DMS 273 treated with DMSO at 0.1 percent for 48 hours (cell line): ENCODE results near the gene HDAC7.
"Not testable (repeated sequence)": the region's sequence is repeated elsewhere in the genome, so short reads cannot be mapped to it uniquely, and the experiment has no call there.

Experiments used
- DNase-seq: peaks from one replicate; lab custom pipeline; 2025; lab: John Stamatoyannopoulos, UW

The HDAC7 gene

DNA sequence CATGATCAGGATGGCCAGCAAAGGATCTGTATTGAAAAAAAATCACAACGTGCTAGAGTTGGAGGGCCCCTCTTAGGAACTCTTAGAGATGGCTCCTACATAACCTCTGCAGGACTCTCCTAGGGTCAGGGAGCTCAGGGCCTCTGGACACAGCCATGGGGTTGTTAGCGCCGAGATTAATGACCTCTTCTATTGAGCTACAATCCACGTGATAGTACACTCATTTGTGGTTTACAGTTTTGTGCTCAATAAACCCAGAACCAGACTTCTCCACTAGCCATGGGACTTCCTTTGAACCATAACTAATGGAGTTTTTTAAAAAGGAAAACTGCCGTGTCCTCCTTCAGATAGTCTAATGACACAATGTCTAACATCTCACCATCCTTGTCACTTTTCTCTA lies 29.6 kb upstream of the HDAC7 start:
- no peak for DNase-seq

- no peak for DNase-seq
These were observed 29.1 kb upstream of the HDAC7 start for GRCh38 chr12:47848853-47849252.

GRCh38 chr12:47846294-47846996 lies 26.7 kb upstream of the HDAC7 start:
- DNase-seq = no peak

- no peak for DNase-seq
These were observed 25.4 kb upstream of the HDAC7 start for GRCh38 chr12:47845081-47845480.

DNA sequence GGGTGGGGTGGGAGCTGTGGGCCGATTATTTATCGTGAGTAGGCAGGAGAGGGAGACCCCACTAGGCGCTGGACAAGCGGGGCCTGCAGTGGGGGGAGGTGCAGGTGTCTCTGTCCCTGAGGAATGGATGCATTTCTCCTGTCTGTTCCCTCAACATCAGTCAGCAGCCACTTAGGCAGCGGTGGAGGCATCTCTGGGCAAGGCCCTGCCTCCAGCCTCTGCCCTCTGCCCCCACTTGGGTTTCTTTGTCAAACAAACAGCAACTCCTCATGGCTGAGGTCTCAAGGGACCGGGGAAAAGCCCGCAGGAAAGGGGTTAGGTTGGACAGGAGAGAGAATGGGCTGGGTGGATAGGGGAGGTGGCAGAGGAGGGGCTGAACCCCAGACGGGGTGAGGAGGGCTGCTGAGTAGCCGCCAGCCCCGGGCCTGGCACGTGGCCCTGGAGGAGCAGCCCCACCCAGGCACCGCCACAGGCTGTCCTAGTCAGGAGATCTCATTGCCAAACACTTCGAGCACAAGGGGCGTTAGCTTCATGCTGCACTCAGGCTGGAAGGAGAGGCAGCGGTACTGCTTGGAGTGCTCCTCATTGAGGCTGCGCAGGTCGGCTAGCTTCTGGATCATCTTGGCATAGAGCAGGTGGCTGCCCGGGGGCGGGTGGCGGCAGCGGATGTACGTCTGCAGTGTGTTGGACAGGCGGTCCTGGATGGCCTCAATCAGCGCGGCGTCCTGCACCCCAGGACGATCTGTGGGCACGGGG lies 24.7 kb upstream of the HDAC7 start:
- no peak for DNase-seq

GRCh38 chr12:47843226-47843980 lies 23.7 kb upstream of the HDAC7 start:
- no peak for DNase-seq

DNA sequence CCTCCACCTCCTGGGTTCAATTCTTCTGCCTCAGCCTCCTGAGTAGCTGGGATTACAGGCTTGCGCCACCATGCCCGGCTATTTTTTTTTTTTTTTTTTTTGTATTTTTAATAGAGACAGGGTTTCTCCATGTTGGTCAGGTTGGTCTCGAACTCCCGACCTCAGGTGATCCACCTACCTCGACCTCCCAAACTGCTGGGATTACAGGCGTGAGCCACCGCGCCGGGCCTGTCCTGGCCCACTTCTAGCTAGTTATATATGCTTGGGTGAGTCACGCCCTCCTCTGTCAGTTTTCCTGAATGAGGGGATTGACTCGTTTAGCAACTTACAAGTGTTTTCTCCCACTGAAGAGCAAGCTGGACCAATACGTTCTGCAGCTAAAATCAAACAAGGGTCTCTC lies 22.8 kb upstream of the HDAC7 start:
- DNase-seq = not testable (repeated sequence)

- no peak for DNase-seq
These were observed 22.2 kb upstream of the HDAC7 start for GRCh38 chr12:47841910-47842309.

DNA sequence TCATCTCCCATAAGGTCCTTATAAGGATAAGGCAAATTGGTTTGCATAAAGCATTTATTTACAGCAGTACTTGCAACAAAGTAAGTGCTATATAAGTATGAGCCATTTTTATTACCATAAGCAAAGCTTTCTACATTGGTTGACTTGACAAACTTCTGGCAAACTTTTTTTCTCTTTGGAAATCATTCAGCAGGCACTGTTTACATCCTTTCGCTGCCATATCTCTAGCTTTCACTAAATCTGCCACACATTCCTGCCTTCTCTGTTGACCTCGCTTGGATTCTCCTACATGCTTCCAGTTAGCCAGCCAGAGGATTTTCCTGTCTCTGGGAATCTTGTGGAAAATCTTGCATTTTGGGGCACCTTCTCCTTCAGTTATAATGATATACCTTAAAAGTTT lies 21.8 kb upstream of the HDAC7 start:
- DNase-seq = no peak

- no peak for DNase-seq
These were observed 20.9 kb upstream of the HDAC7 start for GRCh38 chr12:47840571-47840970.

DNA sequence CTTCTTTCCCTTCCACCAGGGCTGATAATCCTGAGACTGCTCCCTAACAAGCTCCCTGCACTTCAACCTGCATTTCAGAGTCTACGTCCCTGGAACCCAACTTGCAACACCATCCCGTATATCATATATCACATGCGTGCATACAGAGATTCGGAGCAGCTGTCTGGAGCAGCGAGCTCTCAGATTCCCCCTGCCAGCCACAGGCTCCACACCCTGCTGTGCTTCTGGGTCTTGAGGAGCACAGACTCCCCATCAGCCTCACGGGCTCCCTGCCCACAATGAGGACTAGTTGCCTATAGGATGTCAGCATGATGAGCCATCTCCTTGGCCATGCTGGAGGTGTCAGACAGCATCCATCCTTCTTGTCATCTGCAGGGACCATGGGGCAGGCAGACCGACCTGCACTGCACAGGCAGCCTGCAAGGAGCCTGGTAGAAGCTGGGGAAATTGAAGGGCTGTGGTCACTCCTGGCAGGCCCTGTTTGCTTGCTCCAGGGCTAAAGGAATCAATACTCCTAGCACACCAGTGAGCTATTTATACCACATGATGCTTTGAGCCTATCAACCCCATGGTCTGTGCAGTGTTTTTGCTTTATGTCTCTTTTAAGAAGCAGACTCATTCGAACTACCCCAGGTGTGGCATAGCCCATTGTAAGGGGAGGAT lies 19.6 kb upstream of the HDAC7 start:
- DNase-seq = no peak

GRCh38 chr12:47838286-47838931 lies 18.7 kb upstream of the HDAC7 start:
- no peak for DNase-seq

DNA sequence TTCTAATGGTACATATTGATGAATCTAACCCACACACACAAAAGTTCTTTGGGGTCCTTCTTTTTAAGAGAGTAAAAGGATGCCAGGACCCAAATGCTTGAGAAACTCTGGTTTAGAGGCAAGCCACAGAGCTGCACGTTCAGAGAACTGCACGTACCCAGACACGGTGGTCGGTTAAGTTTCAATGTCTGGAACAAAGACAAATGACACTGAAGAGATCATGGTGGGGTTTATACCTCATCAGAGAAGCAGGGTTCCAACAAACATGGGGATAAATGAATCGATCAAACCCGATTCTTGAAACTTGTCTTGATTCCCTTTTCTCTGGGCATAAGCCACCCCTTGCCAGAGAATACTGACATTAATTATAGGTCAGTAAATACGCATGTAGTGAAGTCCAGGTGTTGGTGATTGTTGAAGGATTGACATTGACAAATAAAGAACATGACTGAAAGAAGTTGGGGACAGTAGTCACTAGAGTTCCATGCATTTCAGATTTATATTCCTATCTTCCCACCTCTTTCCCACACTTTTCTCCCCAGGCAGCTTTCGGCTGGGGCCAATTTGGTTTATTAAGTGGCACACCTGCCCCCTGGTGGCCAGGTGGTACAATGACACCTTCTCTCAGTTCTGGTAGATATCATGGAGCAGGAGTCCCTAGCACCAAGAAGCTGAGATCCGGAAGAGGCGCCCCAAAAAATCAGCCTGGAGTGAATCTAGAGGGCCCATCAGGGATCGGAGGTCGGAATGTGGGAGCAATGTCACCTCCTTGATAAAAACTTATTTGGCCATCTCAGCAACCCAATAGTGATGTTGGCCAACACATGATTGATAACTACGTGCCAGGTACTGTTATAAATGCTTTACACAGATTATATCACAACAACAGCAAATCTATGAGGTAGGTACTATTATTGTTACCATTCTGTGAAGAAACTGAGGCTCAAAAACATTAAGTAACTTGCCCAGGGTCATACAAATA lies 17.8 kb upstream of the HDAC7 start:
- no peak for DNase-seq

DNA sequence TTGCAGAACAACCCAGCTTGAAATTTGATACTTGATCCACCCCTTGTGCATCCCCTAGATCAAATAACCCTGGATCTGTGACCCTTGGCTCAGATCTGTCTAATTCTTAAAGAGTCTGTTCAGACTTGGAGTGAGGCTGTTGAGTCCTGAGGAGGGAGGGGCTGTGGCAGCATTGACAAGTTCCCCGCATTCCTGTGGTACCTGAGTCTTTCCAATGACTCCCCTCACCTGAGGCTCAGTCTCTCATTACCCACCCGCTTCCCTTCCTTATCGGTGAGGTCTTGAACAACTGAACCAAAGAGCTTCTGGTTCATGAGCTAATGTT lies 16.1 kb upstream of the HDAC7 start:
- DNase-seq = no peak

DNA sequence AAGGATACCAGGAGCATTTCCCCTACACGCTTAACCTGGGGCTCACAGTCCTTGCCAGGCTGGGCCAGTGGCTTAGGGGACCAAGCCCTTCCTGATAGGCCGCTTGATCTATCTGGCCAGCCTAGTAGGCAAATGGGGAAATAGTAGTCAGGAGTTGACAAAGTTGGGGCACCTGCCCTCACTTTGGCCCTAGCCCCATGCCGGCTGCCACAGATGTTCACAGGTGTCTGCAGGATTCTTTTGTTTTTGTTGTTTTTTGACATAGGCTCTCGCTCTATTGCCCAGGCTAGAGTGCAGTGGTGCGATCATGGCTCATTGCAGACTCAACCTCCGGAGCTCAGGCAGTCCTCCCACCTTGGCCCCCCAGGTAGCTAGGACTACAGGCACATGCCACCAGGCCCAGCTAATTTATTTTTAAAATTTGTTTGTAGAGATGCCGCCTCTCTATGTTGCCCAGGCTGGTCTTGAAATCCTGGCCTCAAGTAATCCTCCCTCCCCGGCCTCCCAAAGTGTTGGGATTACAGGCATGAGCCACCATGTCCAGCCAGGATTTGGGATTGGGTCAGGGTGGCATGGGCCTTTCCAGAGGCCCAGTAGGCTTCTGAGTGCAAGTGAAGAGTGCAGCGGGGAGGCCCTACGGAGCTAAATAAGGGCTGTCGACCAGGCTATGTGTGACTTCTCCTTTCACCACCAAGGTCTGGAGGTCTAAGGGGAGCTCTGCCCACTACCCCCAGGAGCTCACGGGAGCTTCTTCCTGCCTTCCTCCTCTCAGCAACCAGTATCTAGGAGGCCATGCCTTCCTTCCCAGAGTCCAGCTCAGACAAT lies 15.5 kb upstream of the HDAC7 start:
- DNase-seq = no peak

- no peak for DNase-seq
These were observed 14.6 kb upstream of the HDAC7 start for GRCh38 chr12:47834199-47834903.

- DNase-seq = no peak
These were observed 13.9 kb upstream of the HDAC7 start for GRCh38 chr12:47833591-47834012.

DNA sequence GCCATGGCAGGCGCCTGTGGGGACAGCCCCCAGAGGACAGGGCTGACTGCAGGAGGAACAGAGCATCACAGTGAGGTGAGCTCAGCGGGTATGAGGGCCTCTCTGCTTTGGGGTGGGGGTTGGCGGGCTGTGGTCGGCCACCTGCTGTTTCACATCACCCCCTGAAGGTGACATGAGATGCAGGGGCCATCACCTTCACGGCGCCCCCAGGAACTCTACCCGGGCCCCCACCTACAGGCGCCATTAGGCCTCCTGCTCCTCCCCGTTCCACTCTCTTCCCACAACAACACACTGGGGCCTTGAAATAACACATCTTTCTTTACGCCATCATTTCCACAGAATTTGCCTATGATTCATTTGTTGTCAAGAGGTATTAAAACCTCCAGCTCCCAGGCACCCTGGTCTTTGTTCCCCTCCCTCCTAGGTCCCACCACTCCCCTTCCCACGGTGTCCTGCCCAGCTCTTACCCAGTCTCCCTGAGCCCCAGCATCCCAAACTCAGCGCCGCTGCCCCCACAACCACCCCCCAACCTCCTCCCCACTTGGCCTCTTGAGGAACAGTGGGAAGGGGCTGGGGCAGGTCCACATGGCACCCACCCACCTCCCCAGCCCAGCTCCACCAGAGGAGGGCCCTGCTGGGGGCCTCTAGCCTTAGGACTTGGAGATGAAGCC lies 12.7 kb upstream of the HDAC7 start:
- no peak for DNase-seq

- no peak for DNase-seq
These were observed 9.9 kb upstream of the HDAC7 start for GRCh38 chr12:47829584-47829983.
